ENCODE data around the gene TRIML2. TPM values are rescaled to one million over a fixed set of nuclear protein-coding genes. Genes with fewer than 3 reads are reported as not detected.

TRIML2 gene
- total and polyA plus RNA-seq, 2 of the 13 experiments (the other 11 are each of a cell fraction or from before 2014, with no cell fraction given), result not detected

GRCh38 chr4:188076169-188076568, 33.2 kb downstream of the TRIML2 start (continued):
- TF ChIP-seq ZNF281 (CRISPR knock-in tag; IDR thresholded peaks at IDR 0.05; ENCODE audit: borderline replicate concordance), result no peak
- TF ChIP-seq ZNF260 (CRISPR knock-in tag; IDR thresholded peaks at IDR 0.05; ENCODE audit: borderline replicate concordance, low read depth), result no peak
- TF ChIP-seq NONO (IDR thresholded peaks at IDR 0.05), result no peak
- no peak for TF ChIP-seq NONO (CRISPR knock-in tag; conservative IDR thresholded peaks at IDR 0.05)
- no peak for TF ChIP-seq LCORL (IDR thresholded peaks at IDR 0.05)
- no peak for TF ChIP-seq LCORL (CRISPR knock-in tag; IDR thresholded peaks at IDR 0.05)
- TF ChIP-seq AKNA (CRISPR knock-in tag; IDR thresholded peaks at IDR 0.05; ENCODE audit: borderline replicate concordance), result no peak
- no peak for TF ChIP-seq MZF1 (CRISPR knock-in tag; IDR thresholded peaks at IDR 0.05; ENCODE audit: borderline replicate concordance)
- no peak for TF ChIP-seq XBP1 (CRISPR knock-in tag; IDR thresholded peaks at IDR 0.05)
- no peak for TF ChIP-seq CHD4 (IDR thresholded peaks at IDR 0.05; ENCODE audit: borderline replicate concordance, low read length)

All from HepG2 (cell line).